Skin epidermis (tissue), 12 donors: ENCODE data around the gene CENPA.

Source experiments
- H3K27ac ChIP-seq, 21 experiments: fragments of 200-600 bp; sonication (generic) in 11 of 21; one replicate each; pipeline ENCODE4 v1.5.0; 2020; ENCODE audit warnings: mild to moderate bottlenecking in 3 of 21, inconsistent platforms in 2 of 21, moderate library complexity in 2 of 21
- H3K4me3 ChIP-seq, 7 experiments: fragments of 200-600 bp; sonication (generic) in 2 of 7; one replicate each; pipeline ENCODE4 v1.5.0; 2020; ENCODE audit warnings: inconsistent platforms in 2 of 7, mild to moderate bottlenecking in 2 of 7, moderate library complexity in 1 of 7

CENPA gene

GRCh38 chr2:26818255-26818654 lies 32.4 kb downstream of the CENPA start:
- Histone ChIP-seq H3K4me3 (no peak overlapping the region), H3K27ac (no peak overlapping the region)

DNA sequence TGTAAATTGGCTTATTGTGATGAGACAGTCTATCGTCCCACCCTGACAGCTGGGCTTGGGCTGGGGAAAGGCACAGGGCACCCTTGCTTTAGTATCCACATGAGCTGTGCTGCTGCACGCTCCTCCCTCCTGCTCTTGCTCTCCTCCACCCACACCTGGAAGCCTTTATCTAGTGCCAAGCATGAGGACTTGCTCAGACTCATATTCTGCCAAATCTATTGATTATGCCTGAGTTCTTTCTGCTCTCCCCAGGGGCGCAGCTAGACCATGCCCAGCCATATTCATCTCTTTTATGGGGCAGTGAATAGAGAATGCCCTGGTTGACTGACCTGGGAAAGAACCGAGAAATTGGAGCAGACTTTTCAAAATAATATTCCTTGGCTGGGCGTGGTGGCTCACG lies 33.1 kb downstream of the CENPA start:
- no peak overlapping the region for H3K27ac ChIP-seq

DNA sequence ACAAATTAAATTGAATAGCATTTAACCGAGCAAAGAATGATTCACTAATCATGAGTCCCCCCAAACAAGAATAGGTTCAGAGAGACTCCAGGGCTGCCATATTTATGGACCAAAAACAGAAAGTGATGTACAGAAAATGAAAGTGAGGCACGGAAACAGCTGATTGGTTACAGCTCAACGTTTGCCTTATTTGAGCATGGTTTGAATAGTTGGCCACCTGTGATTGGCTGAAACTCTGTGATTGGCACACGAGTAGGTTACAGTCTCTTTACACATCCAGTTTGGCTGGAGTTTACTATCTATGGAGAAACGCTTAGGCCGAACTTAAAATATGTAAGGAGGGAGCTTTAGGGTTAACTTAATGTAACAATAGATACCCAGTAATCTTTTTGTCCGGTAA lies 35.1 kb downstream of the CENPA start:
- Histone ChIP-seq H3K27ac (no peak overlapping the region), H3K4me3 (no peak overlapping the region)

More for the DNA sequence above, 33.1 kb downstream of the CENPA start:
- no peak overlapping the region for H3K4me3 ChIP-seq

- no peak overlapping the region for H3K27ac ChIP-seq
- H3K4me3 ChIP-seq, result no peak overlapping the region
Observed at GRCh38 chr2:26822877-26823276, 37.0 kb downstream of the CENPA start.

DNA sequence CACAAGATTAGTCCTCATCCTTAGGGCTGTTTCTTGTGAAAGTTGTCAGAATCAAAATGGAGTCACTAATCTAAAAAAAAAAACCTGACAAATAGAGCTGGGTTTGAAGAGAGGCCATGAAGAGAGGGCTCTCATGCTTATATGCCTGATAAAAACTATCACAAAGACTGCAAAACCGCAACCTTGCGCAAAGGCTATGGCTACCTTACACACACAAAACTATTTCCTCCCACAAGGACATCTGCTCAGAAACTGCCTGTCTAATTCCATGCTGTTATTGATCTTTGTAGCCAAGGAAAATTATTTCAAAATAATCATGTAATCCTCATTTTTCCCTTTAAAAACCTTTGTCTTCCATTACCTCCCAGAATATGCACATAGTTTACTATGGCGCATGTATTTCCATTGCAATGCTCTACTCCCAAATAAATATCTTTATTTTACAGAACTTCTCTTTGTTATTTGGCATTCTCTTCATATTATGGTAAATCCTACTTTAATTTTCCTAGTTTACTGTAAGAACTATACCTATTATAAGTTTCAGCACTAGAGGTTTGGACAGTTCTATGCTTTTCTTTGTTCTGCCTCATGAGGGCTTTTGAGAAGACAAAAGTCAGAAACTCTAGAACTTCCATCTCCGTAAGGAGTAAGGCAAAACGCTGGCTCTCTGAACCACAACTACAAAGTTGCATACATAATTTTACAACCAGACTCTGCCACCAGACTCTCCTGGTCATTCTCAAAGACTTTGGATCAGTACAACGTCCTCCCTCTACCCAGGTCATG lies 52.5 kb downstream of the CENPA start:
- H3K4me3 ChIP-seq, result no peak overlapping the region
- H3K27ac ChIP-seq, result no peak overlapping the region

DNA sequence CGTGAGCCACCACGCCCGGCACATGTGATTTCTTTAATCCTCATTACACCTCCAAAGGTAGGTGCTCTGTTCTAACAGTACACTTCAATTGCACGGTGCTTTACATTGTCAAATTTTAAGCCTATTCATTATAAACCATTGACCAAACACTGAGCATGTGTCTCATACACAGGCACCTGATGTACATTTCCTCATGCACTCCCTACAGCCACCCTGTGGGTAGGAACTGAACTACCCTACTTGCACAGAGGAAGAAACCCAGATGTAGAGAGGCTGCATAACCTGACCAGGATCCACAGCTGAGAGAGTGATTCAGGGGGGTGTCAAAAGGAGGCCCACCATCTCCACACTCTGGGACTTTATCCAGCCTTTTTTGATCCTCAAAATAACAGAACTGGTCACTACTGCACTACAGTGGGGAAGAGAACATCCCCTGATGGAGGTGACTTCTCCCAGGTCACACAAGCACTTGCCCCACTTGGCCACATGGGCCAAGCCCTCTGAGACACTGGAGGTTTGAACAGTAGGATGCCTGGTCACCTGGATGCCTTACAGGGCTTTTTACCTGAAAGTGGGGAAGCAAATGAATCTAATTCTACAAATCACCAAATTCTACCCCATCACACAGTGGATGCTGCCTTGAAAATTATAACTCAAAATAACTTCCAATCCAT lies 55.2 kb downstream of the CENPA start:
- Histone ChIP-seq H3K4me3 (no peak overlapping the region), H3K27ac (no peak overlapping the region)

DNA sequence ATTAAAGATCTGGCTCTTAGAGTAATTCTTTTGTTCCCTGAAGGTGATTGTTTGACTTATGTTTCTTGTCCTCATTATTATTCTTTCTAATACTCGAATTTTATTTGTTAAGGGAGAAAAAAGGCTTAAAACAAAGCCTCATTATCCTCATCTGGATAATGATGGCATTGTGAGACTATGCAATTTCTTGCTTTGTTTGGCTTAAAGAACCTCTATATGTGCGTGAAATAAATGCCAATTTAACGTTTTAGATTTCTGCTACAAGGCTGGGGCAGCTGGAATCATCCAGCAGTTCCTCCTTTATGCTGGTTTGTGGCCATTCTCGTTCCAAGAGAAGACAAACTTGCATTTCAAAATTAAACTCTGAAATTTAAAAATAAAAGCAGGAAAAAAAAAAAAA lies 57.2 kb downstream of the CENPA start:
- no peak overlapping the region for H3K27ac ChIP-seq
- no peak overlapping the region for H3K4me3 ChIP-seq
